Right kidney (tissue), 1 donor: ENCODE measurements around the gene CD300LB.
"Not testable (repeated sequence)": the region's sequence is repeated elsewhere in the genome, so short reads cannot be mapped to it uniquely, and the experiment has no call there.

ENCODE experiments used
- DNase-seq: peaks from one replicate; pipeline ENCODE4 v3.0.0-alpha.2; 2016

CD300LB gene

DNA sequence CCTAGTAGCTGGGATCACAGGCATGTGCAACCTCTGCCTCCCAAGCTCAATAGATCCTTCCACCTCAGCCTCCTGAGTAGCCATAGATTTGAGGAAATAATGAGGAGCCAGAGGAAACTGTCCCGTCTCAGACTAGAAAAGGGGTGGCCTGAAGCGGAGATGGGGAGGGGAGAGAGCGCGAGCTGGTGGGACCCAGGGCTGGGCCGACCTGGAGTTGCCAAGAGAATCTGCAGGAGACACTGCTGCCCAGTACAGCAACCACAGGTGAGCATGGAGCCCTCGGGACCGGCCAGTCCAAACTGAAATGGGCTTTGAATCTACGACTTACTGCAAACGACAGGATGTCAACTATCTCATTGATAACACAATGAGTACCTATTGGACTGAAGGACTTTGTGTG, 40.6 kb downstream of the CD300LB start:
- DNase-seq = no peak

DNA sequence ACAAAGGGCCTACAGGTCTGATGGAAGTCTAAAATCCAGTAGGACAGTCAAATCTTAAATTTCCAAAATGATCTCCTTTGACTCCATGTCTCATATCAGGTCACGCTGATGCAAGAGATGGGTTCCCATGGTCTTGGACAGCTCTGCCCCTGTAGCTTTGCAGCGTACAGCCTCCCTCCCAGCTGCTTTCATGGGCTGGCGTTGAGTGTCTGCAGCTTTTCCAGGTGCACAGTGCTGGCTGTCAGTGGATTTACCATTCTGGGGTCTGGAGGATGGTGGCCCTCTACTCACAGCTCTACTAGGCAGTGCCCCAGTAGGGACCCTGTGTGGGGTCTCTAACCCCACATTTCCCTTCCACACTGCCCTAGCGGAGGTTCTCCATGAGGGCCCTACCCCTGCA, 43.0 kb downstream of the CD300LB start:
- DNase-seq = not testable (repeated sequence)

DNA sequence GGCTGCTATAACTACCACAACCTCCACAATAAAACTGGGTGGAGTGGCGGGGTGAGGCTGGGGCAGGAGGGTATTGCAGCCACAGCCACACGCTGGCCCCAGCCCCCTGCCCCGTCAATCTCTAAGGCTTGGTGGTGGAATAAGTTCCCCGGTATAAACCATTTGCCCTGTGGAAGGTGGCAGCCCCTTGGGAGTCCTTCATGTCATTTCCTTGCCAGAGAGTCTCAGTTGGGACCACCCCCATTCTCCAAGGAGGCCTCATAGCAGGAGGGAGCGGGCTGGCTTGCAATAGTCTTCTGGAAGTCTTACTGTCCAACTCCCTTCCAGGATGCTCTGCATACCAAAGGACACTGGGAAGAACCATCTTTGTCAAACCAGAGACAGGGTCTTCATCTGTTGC, 45.4 kb downstream of the CD300LB start:
- no peak for DNase-seq

DNA sequence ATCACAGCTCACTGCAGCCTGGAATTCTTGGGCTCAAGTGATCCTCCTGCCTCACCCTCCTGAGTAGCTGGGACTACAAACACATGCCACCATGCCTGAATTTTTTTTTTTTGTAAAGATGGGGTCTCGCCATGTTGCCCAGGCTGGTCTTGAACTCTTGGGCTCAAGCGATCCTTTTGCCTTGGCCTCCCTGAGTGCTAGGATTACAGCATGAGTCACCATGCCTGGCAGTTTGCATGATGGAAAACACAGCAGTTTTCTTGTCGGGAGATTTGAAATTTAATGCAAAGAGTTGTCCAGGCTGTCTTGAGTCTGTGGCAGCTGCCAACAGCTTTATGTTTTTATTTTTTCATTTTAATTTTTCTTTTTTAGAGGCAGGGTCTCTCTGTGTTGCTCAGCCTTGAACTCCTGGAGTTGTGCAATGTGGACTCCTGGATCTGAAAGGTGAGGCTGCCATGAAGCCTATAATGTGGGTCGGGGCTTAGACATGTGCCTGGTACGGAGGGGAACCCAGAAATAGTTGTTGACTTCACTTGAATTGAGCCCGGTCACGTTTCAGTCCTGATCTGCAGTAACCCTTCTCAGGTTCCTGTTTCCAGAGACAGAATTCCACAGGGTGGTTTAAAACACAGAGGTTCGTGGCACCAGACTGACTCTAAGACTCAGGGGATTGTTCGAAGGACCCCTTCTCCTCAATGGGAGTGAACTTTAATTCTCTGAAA, 46.1 kb downstream of the CD300LB start:
- DNase-seq = no peak

DNA sequence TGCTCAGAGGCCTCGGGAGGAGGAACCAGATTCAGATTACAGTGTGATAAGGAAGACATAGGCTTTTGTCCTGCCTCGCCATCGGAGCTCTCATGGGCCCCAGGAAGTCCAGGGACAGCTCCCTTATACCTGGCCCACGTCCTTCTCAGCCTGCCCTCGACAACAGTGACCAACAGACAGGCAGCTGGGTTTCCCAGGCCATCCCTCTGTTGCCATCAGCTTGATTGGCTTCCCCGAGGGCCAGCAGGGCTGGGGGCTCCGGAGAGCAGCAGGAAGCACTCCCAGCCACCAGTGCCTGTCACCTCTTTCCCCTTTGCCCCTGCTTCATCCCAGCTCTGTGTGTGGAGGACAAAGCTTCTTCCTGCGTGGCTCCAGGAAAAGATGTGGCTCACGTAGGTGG, 47.2 kb downstream of the CD300LB start:
- DNase-seq = no peak

DNA sequence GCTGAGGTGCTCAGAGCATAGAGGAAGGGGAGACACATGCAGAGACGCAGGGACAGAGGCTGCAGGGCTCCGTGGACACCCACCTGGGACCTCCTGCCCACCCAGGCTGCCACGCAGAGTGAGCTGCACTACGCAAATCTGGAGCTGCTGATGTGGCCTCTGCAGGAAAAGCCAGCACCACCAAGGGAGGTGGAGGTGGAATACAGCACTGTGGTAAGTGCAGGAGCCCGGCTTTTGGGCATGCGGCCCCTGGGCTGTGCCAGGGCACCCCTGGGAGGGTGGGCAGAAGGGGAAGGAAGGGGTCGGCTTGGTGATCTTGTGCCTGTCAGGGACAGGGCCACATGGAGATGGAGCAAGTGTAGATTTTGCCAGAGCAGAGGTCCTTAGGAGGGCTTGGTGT, 49.7 kb downstream of the CD300LB start:
- DNase-seq = no peak

DNA sequence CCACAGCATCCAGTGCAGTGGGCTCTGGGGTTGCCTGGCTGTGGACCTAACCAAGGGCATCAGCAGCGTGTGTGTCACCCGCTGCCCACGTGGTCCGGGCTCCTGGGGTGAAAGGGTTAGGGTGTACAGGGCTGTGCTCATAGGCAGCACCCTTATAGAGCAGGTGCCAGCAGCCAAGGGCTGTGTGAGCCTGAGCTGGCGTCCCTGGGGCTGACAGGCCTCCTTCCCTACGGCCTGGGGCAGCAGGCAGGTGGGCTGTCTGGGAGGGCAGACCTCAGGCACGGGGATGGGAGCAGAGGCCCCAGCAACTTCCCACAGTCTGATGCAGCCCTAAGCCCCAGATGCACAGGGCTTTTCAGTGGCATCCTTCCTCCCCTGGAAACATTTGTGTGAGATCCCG, 51.0 kb downstream of the CD300LB start:
- no peak for DNase-seq

DNA sequence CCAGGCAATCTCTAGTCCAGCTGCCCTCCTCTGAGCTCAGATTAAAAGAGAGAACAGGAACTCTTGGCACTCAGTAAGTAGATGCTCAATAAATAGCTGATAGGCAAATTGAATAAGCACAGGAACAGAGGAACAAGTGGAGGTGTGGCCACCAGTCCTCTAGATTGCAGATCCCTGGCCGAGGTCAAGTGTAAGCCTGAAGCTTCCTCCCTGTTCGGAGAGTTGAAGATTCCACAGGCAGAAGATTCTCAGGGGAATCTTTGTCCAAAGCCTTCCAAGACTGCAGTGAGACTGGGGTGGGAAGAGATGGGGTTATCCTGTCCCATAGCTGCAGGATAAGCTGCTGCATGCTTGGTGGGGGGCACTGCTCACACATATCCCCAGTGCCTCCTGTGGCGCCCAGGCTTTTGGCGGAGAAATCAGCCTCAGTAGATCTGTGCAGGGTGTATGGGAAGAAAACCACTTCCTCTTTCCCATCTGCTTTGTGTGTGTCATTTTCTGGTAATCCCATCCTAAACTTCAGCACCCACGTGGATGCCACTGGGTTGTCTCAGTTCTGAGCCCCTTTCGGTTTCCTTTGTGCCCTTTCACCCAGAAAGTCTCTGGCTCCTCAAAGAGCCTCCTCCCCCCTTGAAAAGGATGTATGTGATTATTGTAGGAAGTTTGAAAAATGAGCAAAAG, 52.7 kb downstream of the CD300LB start:
- no peak for DNase-seq

DNA sequence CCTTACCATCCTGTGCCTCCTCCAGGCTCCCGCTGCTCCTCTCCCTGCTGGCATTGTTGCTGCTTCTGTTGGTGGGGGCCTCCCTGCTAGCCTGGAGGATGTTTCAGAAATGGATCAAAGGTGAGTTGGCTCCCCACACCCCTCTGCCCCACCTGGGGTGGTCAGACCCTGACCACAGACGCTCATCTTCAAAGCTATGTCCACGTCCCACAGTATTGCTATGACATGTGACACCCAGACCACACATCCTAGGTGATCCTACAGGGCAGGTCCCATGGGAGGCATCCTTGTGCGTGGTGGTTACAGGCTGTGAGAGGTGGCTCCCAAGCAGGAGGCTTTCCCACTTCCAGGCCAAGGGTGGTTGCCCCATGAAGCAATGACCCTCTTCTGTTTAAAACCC, 53.9 kb downstream of the CD300LB start:
- DNase-seq = no peak

DNA sequence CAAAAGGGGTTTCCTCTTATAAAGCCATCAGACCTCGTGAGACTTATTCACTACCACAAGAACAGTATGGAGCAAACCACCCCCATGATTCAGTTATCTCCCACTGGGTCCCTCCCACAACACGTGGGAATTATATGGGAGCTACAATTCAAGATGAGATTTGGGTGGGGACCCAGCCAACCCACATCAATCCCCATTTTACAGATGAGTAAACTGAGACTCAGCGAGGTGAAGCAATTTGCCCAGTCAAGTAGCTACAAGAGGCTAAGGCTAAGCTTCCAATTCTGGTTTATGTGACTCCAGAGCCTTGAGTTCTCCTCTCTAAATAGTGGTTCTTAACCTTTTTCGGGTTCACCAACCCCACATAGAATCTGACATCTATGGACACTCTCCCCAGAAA, 56.1 kb downstream of the CD300LB start:
- no peak for DNase-seq

DNA sequence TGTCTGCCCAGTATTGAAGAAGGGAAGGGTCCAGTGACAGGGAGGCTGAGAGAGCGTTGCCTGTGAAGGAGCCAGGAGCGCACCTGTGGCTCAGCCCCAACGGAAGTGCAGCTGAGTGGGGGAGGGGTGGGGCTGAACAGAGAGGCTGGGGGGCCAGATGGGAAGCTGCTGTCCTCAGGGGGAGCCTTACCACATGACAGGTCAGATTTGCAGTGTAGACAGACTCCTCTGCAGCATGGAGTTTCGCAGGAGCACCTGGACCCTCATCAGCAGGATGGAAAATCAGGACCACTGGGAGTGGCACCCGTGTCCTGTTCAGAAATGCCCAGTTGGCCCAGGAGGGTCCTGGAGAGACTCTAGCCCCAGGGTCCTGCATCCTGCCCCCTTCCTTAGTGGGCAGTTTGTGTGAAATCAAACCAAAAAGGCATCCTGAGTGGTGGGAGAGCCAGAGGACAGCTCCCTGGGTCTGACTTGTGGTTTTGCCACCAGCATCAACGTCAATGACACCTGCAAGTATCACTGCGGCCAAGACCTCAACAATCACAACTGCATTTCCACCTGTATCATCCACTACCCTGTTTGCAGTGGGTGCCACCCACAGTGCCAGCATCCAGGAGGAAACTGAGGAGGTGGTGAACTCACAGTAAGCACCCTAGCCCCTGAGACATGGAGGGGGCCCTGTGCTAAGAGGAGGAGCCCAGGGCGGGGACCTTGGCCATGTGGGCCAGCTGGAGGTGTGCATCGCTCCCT, 57.1 kb downstream of the CD300LB start:
- DNase-seq = no peak

DNA sequence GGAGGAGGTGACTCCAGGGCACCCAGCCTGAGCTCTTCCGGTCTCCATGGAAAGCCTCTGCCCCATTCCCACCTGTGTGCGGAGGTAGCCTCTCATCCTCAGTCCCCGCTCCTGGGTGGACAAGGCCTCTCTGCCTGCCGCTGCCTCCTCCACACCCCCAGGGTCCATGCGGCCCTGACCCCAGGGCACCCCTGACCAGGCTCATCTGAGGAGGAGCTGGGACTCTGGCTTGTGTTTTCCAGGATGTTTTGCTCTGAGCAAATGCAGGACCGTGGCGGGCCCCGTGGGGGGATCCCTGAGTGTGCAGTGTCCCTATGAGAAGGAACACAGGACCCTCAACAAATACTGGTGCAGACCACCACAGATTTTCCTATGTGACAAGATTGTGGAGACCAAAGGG, 58.0 kb downstream of the CD300LB start:
- no peak for DNase-seq

DNA sequence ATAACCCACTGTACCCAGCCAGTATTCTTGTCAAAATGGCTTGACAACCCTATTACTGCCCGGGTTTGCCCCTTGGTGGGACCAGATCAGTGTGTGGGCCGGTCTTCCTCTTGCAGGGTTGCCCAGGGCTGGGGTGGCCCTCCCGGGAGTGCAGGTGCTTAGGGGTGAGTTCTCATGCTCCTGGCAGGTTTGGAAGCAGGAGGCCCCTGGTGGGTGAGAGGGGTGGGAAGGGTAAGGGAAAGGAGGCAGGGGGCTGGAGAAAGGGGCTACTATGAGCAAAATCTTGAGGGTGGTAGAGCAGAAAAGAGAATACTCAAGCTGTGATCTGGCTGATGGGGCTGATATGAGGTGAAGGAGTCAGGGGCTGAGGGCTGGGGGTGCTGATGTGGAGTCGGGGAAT, 58.4 kb downstream of the CD300LB start:
- no peak for DNase-seq

DNA sequence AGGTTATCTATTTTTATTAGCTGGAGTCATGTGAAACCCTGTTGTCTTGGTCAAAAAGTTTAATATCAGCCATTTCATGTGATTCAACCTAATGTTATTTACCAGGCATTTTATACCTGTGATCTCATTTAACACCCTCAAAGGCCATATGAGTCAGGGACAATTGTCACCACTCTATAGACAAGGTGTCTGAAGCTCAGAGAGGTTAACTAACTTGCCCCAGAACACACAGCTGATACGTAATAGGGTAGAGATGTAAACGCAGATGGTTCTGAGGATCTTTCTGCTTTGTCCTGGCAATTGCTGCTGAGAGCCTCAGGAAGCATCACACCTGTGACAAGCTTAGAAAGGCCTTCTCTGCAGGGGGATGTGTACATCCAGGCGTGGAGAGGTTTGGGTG, 59.9 kb downstream of the CD300LB start:
- no peak for DNase-seq
